ENCODE results near the gene CRB1. TPM values are rescaled to one million over a fixed set of nuclear protein-coding genes. Genes with fewer than 3 reads are reported as not detected.

CRB1 gene
- total RNA-seq, 1 experiment from 2014 or later, result not detected

GRCh38 chr1:197355248-197355995, 87.4 kb downstream of the CRB1 start:
- Histone ChIP-seq H3K27ac (ENCODE audit: low read length) (no peak overlapping the region), H3K36me3 (ENCODE audit: insufficient read depth, low read length) (no peaks in the 10 kb centered on the region), H3K9me3 (ENCODE audit: low read length) (no peaks in the 10 kb centered on the region), H3K27me3 (ENCODE audit: low read length) (no peaks in the 10 kb centered on the region), H3K4me2 (ENCODE audit: low read depth, low read length, poor library complexity, severe bottlenecking) (no peak overlapping the region), H2AFZ (ENCODE audit: low read length) (no peak overlapping the region), H3K9me2 (replicated peaks; ENCODE audit: insufficient read depth, low read length) (no peaks in the 10 kb centered on the region), H3K4me1 (ENCODE audit: low read length) (no peaks in the 10 kb centered on the region), H3K79me2 (ENCODE audit: low read length) (no peaks in the 10 kb centered on the region), H3K9ac (ENCODE audit: low read length) (no peak overlapping the region), H3K4me3 (ENCODE audit: low read length) (no peak overlapping the region), H4K20me1 (ENCODE audit: insufficient read depth, low read depth, low read length) (no peaks in the 10 kb centered on the region)
- no peak for DNase-seq

GRCh38 chr1:197356723-197357533, 88.9 kb downstream of the CRB1 start:
- Histone ChIP-seq H3K9me3 (ENCODE audit: low read length) (no peaks in the 10 kb centered on the region), H4K20me1 (ENCODE audit: insufficient read depth, low read depth, low read length) (no peaks in the 10 kb centered on the region), H3K27me3 (ENCODE audit: low read length) (no peaks in the 10 kb centered on the region), H3K9me2 (replicated peaks; ENCODE audit: insufficient read depth, low read length) (no peaks in the 10 kb centered on the region), H3K4me1 (ENCODE audit: low read length) (no peaks in the 10 kb centered on the region), H3K4me2 (ENCODE audit: low read depth, low read length, poor library complexity, severe bottlenecking) (no peak overlapping the region), H3K36me3 (ENCODE audit: insufficient read depth, low read length) (no peaks in the 10 kb centered on the region), H2AFZ (ENCODE audit: low read length) (no peak overlapping the region), H3K27ac (ENCODE audit: low read length) (no peak overlapping the region), H3K79me2 (ENCODE audit: low read length) (no peaks in the 10 kb centered on the region), H3K4me3 (ENCODE audit: low read length) (no peak overlapping the region), H3K9ac (ENCODE audit: low read length) (no peak overlapping the region)
- DNase-seq, result peak; percentile 76

- H3K27ac ChIP-seq (ENCODE audit: low read length), result no peak overlapping the region
- no peak overlapping the region for H3K9ac ChIP-seq (ENCODE audit: low read length)
- H3K4me2 ChIP-seq (ENCODE audit: low read depth, low read length, poor library complexity, severe bottlenecking), result no peak overlapping the region
These were observed 90.9 kb downstream of the CRB1 start for GRCh38 chr1:197358959-197359358.

GRCh38 chr1:197360068-197360467, 92.0 kb downstream of the CRB1 start:
- Histone ChIP-seq H4K20me1 (ENCODE audit: insufficient read depth, low read depth, low read length) (no peaks in the 10 kb centered on the region), H2AFZ (ENCODE audit: low read length) (no peak overlapping the region), H3K36me3 (ENCODE audit: insufficient read depth, low read length) (no peaks in the 10 kb centered on the region), H3K27ac (ENCODE audit: low read length) (no peak overlapping the region), H3K9ac (ENCODE audit: low read length) (no peak overlapping the region), H3K4me3 (ENCODE audit: low read length) (no peak overlapping the region), H3K4me1 (ENCODE audit: low read length) (no peaks in the 10 kb centered on the region), H3K27me3 (ENCODE audit: low read length) (no peaks in the 10 kb centered on the region), H3K79me2 (ENCODE audit: low read length) (no peaks in the 10 kb centered on the region), H3K9me2 (replicated peaks; ENCODE audit: insufficient read depth, low read length) (no peaks in the 10 kb centered on the region), H3K4me2 (ENCODE audit: low read depth, low read length, poor library complexity, severe bottlenecking) (no peak overlapping the region), H3K9me3 (ENCODE audit: low read length) (no peaks in the 10 kb centered on the region)
- DNase-seq, result no peak

More at GRCh38 chr1:197358959-197359358, 90.9 kb downstream of the CRB1 start:
- H3K36me3 ChIP-seq (ENCODE audit: insufficient read depth, low read length), result no peaks in the 10 kb centered on the region
- no peaks in the 10 kb centered on the region for H3K9me2 ChIP-seq (replicated peaks; ENCODE audit: insufficient read depth, low read length)
- no peaks in the 10 kb centered on the region for H3K4me1 ChIP-seq (ENCODE audit: low read length)
- H3K4me3 ChIP-seq (ENCODE audit: low read length), result no peak overlapping the region
- no peaks in the 10 kb centered on the region for H3K27me3 ChIP-seq (ENCODE audit: low read length)
- H2AFZ ChIP-seq (ENCODE audit: low read length), result no peak overlapping the region
- H3K79me2 ChIP-seq (ENCODE audit: low read length), result no peaks in the 10 kb centered on the region
- no peaks in the 10 kb centered on the region for H4K20me1 ChIP-seq (ENCODE audit: insufficient read depth, low read depth, low read length)
- DNase-seq, result no peak
- H3K9me3 ChIP-seq (ENCODE audit: low read length), result no peaks in the 10 kb centered on the region

GRCh38 chr1:197362871-197363270, 94.8 kb downstream of the CRB1 start:
- no peaks in the 10 kb centered on the region for H3K9me3 ChIP-seq (ENCODE audit: low read length)
- H3K4me3 ChIP-seq (ENCODE audit: low read length), result no peak overlapping the region

GRCh38 chr1:197363855-197364254, 95.8 kb downstream of the CRB1 start:
- no peak overlapping the region for H3K9ac ChIP-seq (ENCODE audit: low read length)
- H3K36me3 ChIP-seq (ENCODE audit: insufficient read depth, low read length), result no peaks in the 10 kb centered on the region
- no peaks in the 10 kb centered on the region for H3K9me3 ChIP-seq (ENCODE audit: low read length)
- H4K20me1 ChIP-seq (ENCODE audit: insufficient read depth, low read depth, low read length), result no peaks in the 10 kb centered on the region
- H3K9me2 ChIP-seq (replicated peaks; ENCODE audit: insufficient read depth, low read length), result no peaks in the 10 kb centered on the region
- no peak overlapping the region for H3K4me2 ChIP-seq (ENCODE audit: low read depth, low read length, poor library complexity, severe bottlenecking)
- no peaks in the 10 kb centered on the region for H3K27me3 ChIP-seq (ENCODE audit: low read length)
- no peak for DNase-seq
- H3K79me2 ChIP-seq (ENCODE audit: low read length), result no peaks in the 10 kb centered on the region
- no peak overlapping the region for H2AFZ ChIP-seq (ENCODE audit: low read length)
- H3K4me1 ChIP-seq (ENCODE audit: low read length), result no peaks in the 10 kb centered on the region
- H3K4me3 ChIP-seq (ENCODE audit: low read length), result no peak overlapping the region
- no peak overlapping the region for H3K27ac ChIP-seq (ENCODE audit: low read length)

More at GRCh38 chr1:197362871-197363270, 94.8 kb downstream of the CRB1 start:
- Histone ChIP-seq H2AFZ (ENCODE audit: low read length) (no peak overlapping the region), H3K27me3 (ENCODE audit: low read length) (no peaks in the 10 kb centered on the region), H3K9me2 (replicated peaks; ENCODE audit: insufficient read depth, low read length) (no peaks in the 10 kb centered on the region), H3K9ac (ENCODE audit: low read length) (no peak overlapping the region), H3K79me2 (ENCODE audit: low read length) (no peaks in the 10 kb centered on the region), H3K27ac (ENCODE audit: low read length) (no peak overlapping the region), H4K20me1 (ENCODE audit: insufficient read depth, low read depth, low read length) (no peaks in the 10 kb centered on the region), H3K4me2 (ENCODE audit: low read depth, low read length, poor library complexity, severe bottlenecking) (no peak overlapping the region), H3K36me3 (ENCODE audit: insufficient read depth, low read length) (no peaks in the 10 kb centered on the region), H3K4me1 (ENCODE audit: low read length) (no peaks in the 10 kb centered on the region)
- DNase-seq, result no peak

- H3K9me2 ChIP-seq (replicated peaks; ENCODE audit: insufficient read depth, low read length), result no peaks in the 10 kb centered on the region
- H3K9me3 ChIP-seq (ENCODE audit: low read length), result no peaks in the 10 kb centered on the region
- H3K4me1 ChIP-seq (ENCODE audit: low read length), result no peaks in the 10 kb centered on the region
- DNase-seq, result no peak
- no peak overlapping the region for H3K27ac ChIP-seq (ENCODE audit: low read length)
- H3K4me3 ChIP-seq (ENCODE audit: low read length), result no peak overlapping the region
- H2AFZ ChIP-seq (ENCODE audit: low read length), result no peak overlapping the region
- H3K79me2 ChIP-seq (ENCODE audit: low read length), result no peaks in the 10 kb centered on the region
- no peaks in the 10 kb centered on the region for H4K20me1 ChIP-seq (ENCODE audit: insufficient read depth, low read depth, low read length)
- H3K27me3 ChIP-seq (ENCODE audit: low read length), result no peaks in the 10 kb centered on the region
- no peak overlapping the region for H3K9ac ChIP-seq (ENCODE audit: low read length)
- no peak overlapping the region for H3K4me2 ChIP-seq (ENCODE audit: low read depth, low read length, poor library complexity, severe bottlenecking)
- H3K36me3 ChIP-seq (ENCODE audit: insufficient read depth, low read length), result no peaks in the 10 kb centered on the region
These were observed 98.9 kb downstream of the CRB1 start for GRCh38 chr1:197366996-197367395.

- no peak for DNase-seq
- no peak overlapping the region for H2AFZ ChIP-seq (ENCODE audit: low read length)
- H3K9me3 ChIP-seq (ENCODE audit: low read length), result no peaks in the 10 kb centered on the region
- no peaks in the 10 kb centered on the region for H4K20me1 ChIP-seq (ENCODE audit: insufficient read depth, low read depth, low read length)
- H3K4me2 ChIP-seq (ENCODE audit: low read depth, low read length, poor library complexity, severe bottlenecking), result no peak overlapping the region
- H3K27me3 ChIP-seq (ENCODE audit: low read length), result no peaks in the 10 kb centered on the region
- H3K4me3 ChIP-seq (ENCODE audit: low read length), result no peak overlapping the region
- no peaks in the 10 kb centered on the region for H3K9me2 ChIP-seq (replicated peaks; ENCODE audit: insufficient read depth, low read length)
- no peaks in the 10 kb centered on the region for H3K4me1 ChIP-seq (ENCODE audit: low read length)
- H3K36me3 ChIP-seq (ENCODE audit: insufficient read depth, low read length), result no peaks in the 10 kb centered on the region
- H3K9ac ChIP-seq (ENCODE audit: low read length), result no peak overlapping the region
- no peaks in the 10 kb centered on the region for H3K79me2 ChIP-seq (ENCODE audit: low read length)
- no peak overlapping the region for H3K27ac ChIP-seq (ENCODE audit: low read length)
These were observed 99.6 kb downstream of the CRB1 start for GRCh38 chr1:197367627-197368026.

Measured in Karpas-422 (cell line).